Central memory CD4-positive, alpha-beta T cell (primary cell): ENCODE measurements around the gene BDNF.

Experiments
- DNase-seq: peaks from one replicate; pipeline ENCODE4 v3.0.0; 2022

The BDNF gene

GRCh38 chr11:27625347-27625912 lies 74.8 kb downstream of the BDNF start:
- no peak for DNase-seq

- no peak for DNase-seq
Measured at GRCh38 chr11:27623945-27624523, 76.2 kb downstream of the BDNF start.

GRCh38 chr11:27622541-27623300 lies 77.5 kb downstream of the BDNF start:
- DNase-seq, result no peak

- no peak for DNase-seq
Measured at GRCh38 chr11:27621405-27622161, 78.7 kb downstream of the BDNF start.

- no peak for DNase-seq
Measured at GRCh38 chr11:27619763-27620335, 80.4 kb downstream of the BDNF start.

- DNase-seq, result no peak
Measured at GRCh38 chr11:27619039-27619574, 81.1 kb downstream of the BDNF start.

- no peak for DNase-seq
Measured at GRCh38 chr11:27618281-27618915, 81.9 kb downstream of the BDNF start.

- DNase-seq, result no peak
Measured at GRCh38 chr11:27616711-27617110, 83.5 kb downstream of the BDNF start.

GRCh38 chr11:27615833-27616232 lies 84.4 kb downstream of the BDNF start:
- DNase-seq, result no peak

GRCh38 chr11:27614092-27614491 lies 86.2 kb downstream of the BDNF start:
- DNase-seq, result no peak

- no peak for DNase-seq
Measured at GRCh38 chr11:27612932-27613880, 87.0 kb downstream of the BDNF start.

- no peak for DNase-seq
Measured at GRCh38 chr11:27611947-27612455, 88.3 kb downstream of the BDNF start.

- DNase-seq, result no peak
Measured at GRCh38 chr11:27611390-27611789, 88.9 kb downstream of the BDNF start.

- DNase-seq, result no peak
Measured at GRCh38 chr11:27610946-27611345, 89.3 kb downstream of the BDNF start.

- DNase-seq, result no peak
Measured at GRCh38 chr11:27610280-27610679, 90.0 kb downstream of the BDNF start.

- DNase-seq, result no peak
Measured at GRCh38 chr11:27608951-27609350, 91.3 kb downstream of the BDNF start.

- DNase-seq, result no peak
Measured at GRCh38 chr11:27605422-27605821, 94.8 kb downstream of the BDNF start.
